ENCODE measurements around the gene RGS3. TPM values are rescaled to one million over a fixed set of nuclear protein-coding genes. Genes with fewer than 3 reads are reported as not detected.

The RGS3 gene
- total and polyA plus RNA-seq, 2 of the 13 experiments (the other 11 are each of a cell fraction or from before 2014, with no cell fraction given), result 17.1 to 28.8 TPM

DNA sequence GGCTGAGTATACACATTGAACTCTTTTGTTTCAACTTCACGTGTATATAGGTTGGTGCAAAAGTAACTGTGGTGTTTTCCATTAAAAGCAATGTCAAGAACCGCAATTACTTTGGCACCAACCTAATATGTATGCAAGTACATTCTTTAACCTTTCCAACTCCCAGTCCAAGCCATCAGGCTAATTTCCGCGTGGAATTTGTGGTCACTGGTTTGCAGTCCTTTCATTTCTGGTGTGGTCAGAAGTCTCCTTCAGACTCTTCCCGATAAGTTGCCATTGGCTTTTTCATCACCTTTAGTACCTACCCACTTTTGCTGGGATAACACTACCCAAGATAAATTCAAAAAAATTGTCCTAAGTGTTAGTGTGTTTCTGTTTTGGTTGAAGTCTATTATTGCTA lies 84.0 kb downstream of the RGS3 start:
- H3K4me2 ChIP-seq (ENCODE audit: low read depth, low read length), result peak overlapping the region; percentile 64
- H3K36me3 ChIP-seq (replicated peaks in 1 of 2; ENCODE audit: control insufficient read depth in 1 of 2, insufficient read depth in 2 of 2, low read length in 2 of 2), result peaks cover 5 to 14% of the 10 kb centered on the region in 2 experiments; a peak in 3 of 5 replicates
- no peaks in the 10 kb centered on the region for H3K9me3 ChIP-seq (ENCODE audit: low read length)
- ATAC-seq (no peak), FAIRE-seq (no peak), DNase-seq (ENCODE audit: low spot score) (no peak)
- H3K9ac ChIP-seq (ENCODE audit: insufficient read depth, low read depth, low read length), result no peak overlapping the region
- H4K20me1 ChIP-seq (ENCODE audit: insufficient read depth, low read length), result no peaks in the 10 kb centered on the region
- no peaks in the 10 kb centered on the region for H3K27me3 ChIP-seq (ENCODE audit: control insufficient read depth in 1 of 2, insufficient read depth in 2 of 2, low read length in 2 of 2)
- CTCF ChIA-PET (ENCODE audit: low intra/inter-chr PET ratio, low total read pairs), result no interaction called here
- WGBS (ENCODE audit: low lambda C conversion rate), result 92% methylated on average over 5 of the region's 5 CpGs
- peaks cover 41% of the 10 kb centered on the region for H3K4me1 ChIP-seq (ENCODE audit: insufficient read depth, low read length)
- no peak overlapping the region; a peak in 1 of 6 replicates for H3K4me3 ChIP-seq (replicated peaks in 1 of 3; ENCODE audit: insufficient read depth in 1 of 3, low read depth in 2 of 3, low read length in 3 of 3)
- intact Hi-C loops (cut with micrococcal nuclease; ENCODE audit: unreplicated experiment) (no loop called here), in situ Hi-C loops (cut with HindIII; ENCODE audit: extremely low pct_ligation_motif_present, low pct_unique_long_range_greater_than_20kb) (no loop called here)
- no peak overlapping the region for H2AFZ ChIP-seq (ENCODE audit: low read length)
- H3K79me2 ChIP-seq (ENCODE audit: insufficient read depth, low read length), result no peaks in the 10 kb centered on the region
- no peak for TF ChIP-seq ZNF33B (CRISPR knock-in tag; IDR thresholded peaks at IDR 0.05)
- no peak for TF ChIP-seq AGO2 (optimal IDR thresholded peaks at IDR 0.05; ENCODE audit: low read depth, low read length)
- TF ChIP-seq EEA1 (CRISPR knock-in tag; IDR thresholded peaks at IDR 0.05; ENCODE audit: borderline replicate concordance), result no peak
- TF ChIP-seq PLRG1 (conservative IDR thresholded peaks at IDR 0.05), result no peak
- TF ChIP-seq TBX3 (IDR thresholded peaks at IDR 0.05; ENCODE audit: borderline replicate concordance), result no peak
- TF ChIP-seq, protein P1, sequence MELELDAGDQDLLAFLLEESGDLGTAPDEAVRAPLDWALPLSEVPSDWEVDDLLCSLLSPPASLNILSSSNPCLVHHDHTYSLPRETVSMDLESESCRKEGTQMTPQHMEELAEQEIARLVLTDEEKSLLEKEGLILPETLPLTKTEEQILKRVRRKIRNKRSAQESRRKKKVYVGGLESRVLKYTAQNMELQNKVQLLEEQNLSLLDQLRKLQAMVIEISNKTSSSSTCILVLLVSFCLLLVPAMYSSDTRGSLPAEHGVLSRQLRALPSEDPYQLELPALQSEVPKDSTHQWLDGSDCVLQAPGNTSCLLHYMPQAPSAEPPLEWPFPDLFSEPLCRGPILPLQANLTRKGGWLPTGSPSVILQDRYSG (CRISPR knock-in tag; IDR thresholded peaks at IDR 0.05), result no peak
- TF ChIP-seq, protein P2, sequence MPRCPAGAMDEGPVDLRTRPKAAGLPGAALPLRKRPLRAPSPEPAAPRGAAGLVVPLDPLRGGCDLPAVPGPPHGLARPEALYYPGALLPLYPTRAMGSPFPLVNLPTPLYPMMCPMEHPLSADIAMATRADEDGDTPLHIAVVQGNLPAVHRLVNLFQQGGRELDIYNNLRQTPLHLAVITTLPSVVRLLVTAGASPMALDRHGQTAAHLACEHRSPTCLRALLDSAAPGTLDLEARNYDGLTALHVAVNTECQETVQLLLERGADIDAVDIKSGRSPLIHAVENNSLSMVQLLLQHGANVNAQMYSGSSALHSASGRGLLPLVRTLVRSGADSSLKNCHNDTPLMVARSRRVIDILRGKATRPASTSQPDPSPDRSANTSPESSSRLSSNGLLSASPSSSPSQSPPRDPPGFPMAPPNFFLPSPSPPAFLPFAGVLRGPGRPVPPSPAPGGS (CRISPR knock-in tag; IDR thresholded peaks at IDR 0.05), result no peak
- TF ChIP-seq ZBTB38 (CRISPR knock-in tag; IDR thresholded peaks at IDR 0.05), result no peak
- no peak for TF ChIP-seq DMAP1 (CRISPR knock-in tag; IDR thresholded peaks at IDR 0.05)
- TF ChIP-seq, protein P3, sequence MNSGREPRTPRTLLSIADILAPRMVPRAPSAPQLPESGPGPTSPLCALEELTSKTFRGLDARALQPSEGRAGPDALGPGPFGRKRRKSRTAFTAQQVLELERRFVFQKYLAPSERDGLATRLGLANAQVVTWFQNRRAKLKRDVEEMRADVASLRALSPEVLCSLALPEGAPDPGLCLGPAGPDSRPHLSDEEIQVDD (CRISPR knock-in tag; IDR thresholded peaks at IDR 0.05; ENCODE audit: borderline replicate concordance), result no peak
- TF ChIP-seq CENPX (CRISPR knock-in tag; IDR thresholded peaks at IDR 0.05), result no peak
- no peak for TF ChIP-seq ZNF468 (CRISPR knock-in tag; IDR thresholded peaks at IDR 0.05)
- TF ChIP-seq NR3C1 (CRISPR knock-in tag; IDR thresholded peaks at IDR 0.05), result no peak
- no peak for TF ChIP-seq PRPF4 (IDR thresholded peaks at IDR 0.05; ENCODE audit: low read depth, low read length, poor library complexity, severe bottlenecking)
- TF ChIP-seq KLF13 (CRISPR knock-in tag; IDR thresholded peaks at IDR 0.05), result no peak
- TF ChIP-seq RFX1 (IDR thresholded peaks at IDR 0.05), result no peak
- TF ChIP-seq XBP1 (CRISPR knock-in tag; IDR thresholded peaks at IDR 0.05), result no peak
- TF ChIP-seq SP4 (CRISPR knock-in tag; IDR thresholded peaks at IDR 0.05), result no peak
- TF ChIP-seq NPAS2 (CRISPR knock-in tag; IDR thresholded peaks at IDR 0.05; ENCODE audit: borderline replicate concordance), result no peak
- POLR2A ChIA-PET, result interaction anchor here (1.0 to 1.7 kb wide), 3 partner anchors 18 to 137 kb away, joined by 3 to 6 read pairs (median 3); partner anchors contain the start of genes C9orf43 and POLE3
- H3K27ac ChIP-seq (ENCODE audit: extremely low read length, insufficient read depth, low read length), result peak overlapping the region; percentile 54
- BruUV-seq (replicated peaks), result no TSS peak
